Peyer's patch (tissue), 4 donors: ENCODE results near the gene CPEB4.

Experiments
- POLR2A ChIP-seq, 2 donors: fragments of 450-650 bp; IDR thresholded peaks; one replicate each; pipeline ENCODE4 v1.5.1; 2017; ENCODE audit warnings: antibody characterized with exemption in 2 of 2, mild to moderate bottlenecking in 2 of 2, moderate library complexity in 2 of 2
- TF ChIP-seq, protein P1 (sequence below), 6 experiments: fragments of 450-650 bp in 4 of 6; fragments of 200-600 bp in 2 of 6; sonication (generic) in 1 of 6; IDR thresholded peaks; one replicate each; pipeline ENCODE4 v1.5.1; 2017 to 2019; ENCODE audit warnings: antibody characterized with exemption in 6 of 6, mild to moderate bottlenecking in 3 of 6, moderate library complexity in 1 of 6

DNA sequence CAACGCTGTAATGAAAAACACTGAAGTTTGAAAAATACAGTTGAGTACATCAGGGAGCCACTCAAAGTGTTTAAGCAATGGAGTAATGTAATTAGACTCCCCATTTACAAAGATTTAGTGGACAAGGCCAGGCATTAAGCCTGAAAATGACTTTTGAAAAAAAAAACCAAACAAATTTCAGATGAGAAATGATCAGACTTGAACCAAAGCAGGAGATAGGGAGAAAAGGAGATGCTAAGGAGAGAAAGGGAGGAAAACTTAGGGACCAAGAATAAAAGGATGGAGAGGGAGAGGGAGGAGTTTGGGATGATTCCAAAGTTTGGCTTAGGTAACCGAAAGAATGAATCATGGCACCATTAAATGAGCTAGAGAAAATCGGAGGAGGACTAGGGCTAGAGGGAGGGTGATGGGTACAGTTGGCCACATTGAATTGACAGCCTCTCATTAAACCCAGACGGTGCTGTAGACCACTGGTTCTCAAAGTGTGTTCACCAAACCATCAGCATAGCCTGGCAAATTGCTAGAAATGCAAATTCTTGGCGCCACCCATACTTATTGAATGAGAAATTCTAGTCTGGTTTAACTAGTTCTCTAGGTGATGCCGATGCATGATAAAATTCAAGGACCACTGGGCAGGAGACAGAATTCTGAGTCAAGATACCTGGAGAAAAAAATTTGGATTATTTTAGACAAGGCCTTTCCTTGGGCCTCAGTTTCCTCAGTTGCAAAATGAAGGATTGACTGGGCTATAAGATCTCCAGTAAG, 6.2 kb upstream of the CPEB4 start:
- TF ChIP-seq, protein P1, sequence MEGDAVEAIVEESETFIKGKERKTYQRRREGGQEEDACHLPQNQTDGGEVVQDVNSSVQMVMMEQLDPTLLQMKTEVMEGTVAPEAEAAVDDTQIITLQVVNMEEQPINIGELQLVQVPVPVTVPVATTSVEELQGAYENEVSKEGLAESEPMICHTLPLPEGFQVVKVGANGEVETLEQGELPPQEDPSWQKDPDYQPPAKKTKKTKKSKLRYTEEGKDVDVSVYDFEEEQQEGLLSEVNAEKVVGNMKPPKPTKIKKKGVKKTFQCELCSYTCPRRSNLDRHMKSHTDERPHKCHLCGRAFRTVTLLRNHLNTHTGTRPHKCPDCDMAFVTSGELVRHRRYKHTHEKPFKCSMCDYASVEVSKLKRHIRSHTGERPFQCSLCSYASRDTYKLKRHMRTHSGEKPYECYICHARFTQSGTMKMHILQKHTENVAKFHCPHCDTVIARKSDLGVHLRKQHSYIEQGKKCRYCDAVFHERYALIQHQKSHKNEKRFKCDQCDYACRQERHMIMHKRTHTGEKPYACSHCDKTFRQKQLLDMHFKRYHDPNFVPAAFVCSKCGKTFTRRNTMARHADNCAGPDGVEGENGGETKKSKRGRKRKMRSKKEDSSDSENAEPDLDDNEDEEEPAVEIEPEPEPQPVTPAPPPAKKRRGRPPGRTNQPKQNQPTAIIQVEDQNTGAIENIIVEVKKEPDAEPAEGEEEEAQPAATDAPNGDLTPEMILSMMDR (IDR thresholded peaks at IDR 0.05), result no peak
- TF ChIP-seq POLR2A (IDR thresholded peaks at IDR 0.05), result no peak
